NCI-H2029 treated with DMSO at 0.1 percent for 48 hours (cell line): Measurements from ENCODE around the gene USH2A.
"Not testable (repeated sequence)": the region's sequence is repeated elsewhere in the genome, so short reads cannot be mapped to it uniquely, and the experiment has no call there.

ENCODE experiments used
- DNase-seq: peaks from one replicate; lab custom pipeline; 2025; lab: John Stamatoyannopoulos, UW

USH2A gene

GRCh38 chr1:216410026-216410425 is 13.2 kb downstream of the USH2A start:
- DNase-seq: no peak

GRCh38 chr1:216390956-216391355 is 32.3 kb downstream of the USH2A start:
- DNase-seq: no peak

- no peak for DNase-seq
Observed at GRCh38 chr1:216389774-216390173, 33.5 kb downstream of the USH2A start.

GRCh38 chr1:216388558-216388957 is 34.7 kb downstream of the USH2A start:
- no peak for DNase-seq

- DNase-seq: no peak
Observed at GRCh38 chr1:216387782-216388181, 35.5 kb downstream of the USH2A start.

- no peak for DNase-seq
Observed at GRCh38 chr1:216379441-216379840, 43.8 kb downstream of the USH2A start.

- DNase-seq: no peak
Observed at GRCh38 chr1:216368249-216368648, 55.0 kb downstream of the USH2A start.

GRCh38 chr1:216366979-216367378 is 56.3 kb downstream of the USH2A start:
- DNase-seq: no peak

GRCh38 chr1:216356945-216357344 is 66.3 kb downstream of the USH2A start:
- DNase-seq: no peak

GRCh38 chr1:216350186-216350585 is 73.1 kb downstream of the USH2A start:
- DNase-seq: no peak

GRCh38 chr1:216346526-216346925 is 76.7 kb downstream of the USH2A start:
- DNase-seq: no peak

- not testable (repeated sequence) for DNase-seq
Observed at GRCh38 chr1:216340542-216340941, 82.7 kb downstream of the USH2A start.

- no peak for DNase-seq
Observed at GRCh38 chr1:216332462-216332861, 90.8 kb downstream of the USH2A start.

- DNase-seq: no peak
Observed at GRCh38 chr1:216332003-216332402, 91.2 kb downstream of the USH2A start.

GRCh38 chr1:216331211-216331610 is 92.0 kb downstream of the USH2A start:
- DNase-seq: no peak

- DNase-seq: no peak
Observed at GRCh38 chr1:216330262-216330661, 93.0 kb downstream of the USH2A start.

GRCh38 chr1:216325946-216326345 is 97.3 kb downstream of the USH2A start:
- DNase-seq: no peak

- no peak for DNase-seq
Observed at GRCh38 chr1:216325336-216325735, 97.9 kb downstream of the USH2A start.

GRCh38 chr1:216323344-216323743 is 99.9 kb downstream of the USH2A start:
- DNase-seq: no peak

- no peak for DNase-seq
Observed at GRCh38 chr1:216314379-216315095, 108.7 kb downstream of the USH2A start.

- DNase-seq: peak; percentile 37
Observed at GRCh38 chr1:216310776-216311175, 112.5 kb downstream of the USH2A start.

- DNase-seq: no peak
Observed at GRCh38 chr1:216306830-216307229, 116.4 kb downstream of the USH2A start.

GRCh38 chr1:216303690-216304089 is 119.6 kb downstream of the USH2A start:
- DNase-seq: no peak

- no peak for DNase-seq
Observed at GRCh38 chr1:216293683-216294082, 129.6 kb downstream of the USH2A start.
